Measurements from ENCODE around the gene MTHFR. TPM values are rescaled to one million over a fixed set of nuclear protein-coding genes. Genes with fewer than 3 reads are reported as not detected.

Gene MTHFR
- total and polyA plus RNA-seq, 4 donors, result 5.5 to 29.0 (median 18.3) TPM

- H3K4me3 ChIP-seq (ENCODE audit: low read depth in 1 of 3, low read length in 3 of 3), result no peak overlapping the region
- H3K9me3 ChIP-seq (ENCODE audit: control insufficient read depth in 4 of 4, low read length in 3 of 4), result no peaks in the 10 kb centered on the region
- no peak overlapping the region for H3K27ac ChIP-seq (ENCODE audit: low read depth in 1 of 2, low read length in 2 of 2)
- WGBS, result 75% methylated on average over 5 of the region's 5 CpGs
- H3K4me1 ChIP-seq (ENCODE audit: control insufficient read depth in 4 of 4, insufficient read depth in 4 of 4, low read length in 3 of 4), result peaks cover 14 to 32% (median 25%) of the 10 kb centered on the region in 4 donors
- H3K36me3 ChIP-seq (ENCODE audit: control insufficient read depth in 4 of 4, insufficient read depth in 3 of 4, low read depth in 1 of 4, low read length in 3 of 4), result peaks cover 0 to 7% (median 6%) of the 10 kb centered on the region in 4 donors
- TF ChIP-seq TAF1 (conservative IDR thresholded peaks at IDR 0.05) (no peak), REST (IDR thresholded peaks at IDR 0.05) (peak; percentile 99)
- H3K9ac ChIP-seq (ENCODE audit: low read depth in 1 of 2, low read length in 2 of 2), result no peak overlapping the region
- DNase-seq (ENCODE audit: low spot score), result no peak
- H3K27me3 ChIP-seq (ENCODE audit: control insufficient read depth in 4 of 4, insufficient read depth in 4 of 4, low read length in 3 of 4), result no peaks in the 10 kb centered on the region
Observed at GRCh38 chr1:11845641-11846335, 40.0 kb upstream of the MTHFR start.

GRCh38 chr1:11842154-11843041 lies 36.6 kb upstream of the MTHFR start:
- 21% methylated on average over 19 of the region's 19 CpGs for WGBS
- Histone ChIP-seq H3K4me3 (ENCODE audit: low read depth in 1 of 3, low read length in 3 of 3) (no peak overlapping the region), H3K27me3 (ENCODE audit: control insufficient read depth in 4 of 4, insufficient read depth in 4 of 4, low read length in 3 of 4) (no peaks in the 10 kb centered on the region), H3K9me3 (ENCODE audit: control insufficient read depth in 4 of 4, low read length in 3 of 4) (no peaks in the 10 kb centered on the region), H3K27ac (ENCODE audit: low read depth in 1 of 2, low read length in 2 of 2) (peak overlapping the region; percentile 95 to 96), H3K4me1 (ENCODE audit: control insufficient read depth in 4 of 4, insufficient read depth in 4 of 4, low read length in 3 of 4) (peaks cover 19 to 48% (median 37%) of the 10 kb centered on the region in 4 donors), H3K9ac (ENCODE audit: low read depth in 1 of 2, low read length in 2 of 2) (peak overlapping the region; percentile 42 to 57), H3K36me3 (ENCODE audit: control insufficient read depth in 4 of 4, insufficient read depth in 3 of 4, low read depth in 1 of 4, low read length in 3 of 4) (peaks cover 0 to 17% (median 12%) of the 10 kb centered on the region in 4 donors)
- peak; percentile 93 for DNase-seq (ENCODE audit: low spot score)
- TF ChIP-seq RAD21 (IDR thresholded peaks at IDR 0.05) (peak in 1 of 2 donors; percentile 40), ZBTB33 (IDR thresholded peaks at IDR 0.05) (peak; percentile 62), CTCF (IDR thresholded peaks at IDR 0.05; ENCODE audit: low read depth, low read length, missing input control) (no peak), HNF4G (IDR thresholded peaks at IDR 0.05) (peak; percentile 93), YY1 (IDR thresholded peaks at IDR 0.05) (peak; percentile 46), FOXA1 (IDR thresholded peaks at IDR 0.05) (peak; percentile 61), TAF1 (conservative IDR thresholded peaks at IDR 0.05) (no peak), SP1 (IDR thresholded peaks at IDR 0.05) (peak; percentile 98), HNF4A (conservative IDR thresholded peaks at IDR 0.05) (peak; percentile 96 to 97), JUND (IDR thresholded peaks at IDR 0.05) (peak; percentile 65 to 80), GABPA (IDR thresholded peaks at IDR 0.05 in 1 of 2, conservative IDR thresholded peaks at IDR 0.05 in 1 of 2) (peak in 1 of 2 donors; percentile 69), MAX (IDR thresholded peaks at IDR 0.05) (peak; percentile 82), NR2F2 (IDR thresholded peaks at IDR 0.05) (no peak), REST (IDR thresholded peaks at IDR 0.05) (peak; percentile 83), RXRA (IDR thresholded peaks at IDR 0.05) (peak; percentile 97 to 98), ATF3 (IDR thresholded peaks at IDR 0.05) (peak; percentile 63), EGR1 (IDR thresholded peaks at IDR 0.05; ENCODE audit: low read depth in 2 of 2) (peak; percentile 32 to 39), FOXA2 (IDR thresholded peaks at IDR 0.05) (peak; percentile 67)

Measured in liver (tissue), 9 donors.